Measurements from ENCODE around the gene ITPRIP.
A peak's percentile ranks its signal among the peaks of the same experiment; 100 is the strongest.

GRCh38 chr10:104353325-104354048 is 15.2 kb upstream of the ITPRIP start, which contains the start of gene CFAP58:
- TF ChIP-seq, protein P1, sequence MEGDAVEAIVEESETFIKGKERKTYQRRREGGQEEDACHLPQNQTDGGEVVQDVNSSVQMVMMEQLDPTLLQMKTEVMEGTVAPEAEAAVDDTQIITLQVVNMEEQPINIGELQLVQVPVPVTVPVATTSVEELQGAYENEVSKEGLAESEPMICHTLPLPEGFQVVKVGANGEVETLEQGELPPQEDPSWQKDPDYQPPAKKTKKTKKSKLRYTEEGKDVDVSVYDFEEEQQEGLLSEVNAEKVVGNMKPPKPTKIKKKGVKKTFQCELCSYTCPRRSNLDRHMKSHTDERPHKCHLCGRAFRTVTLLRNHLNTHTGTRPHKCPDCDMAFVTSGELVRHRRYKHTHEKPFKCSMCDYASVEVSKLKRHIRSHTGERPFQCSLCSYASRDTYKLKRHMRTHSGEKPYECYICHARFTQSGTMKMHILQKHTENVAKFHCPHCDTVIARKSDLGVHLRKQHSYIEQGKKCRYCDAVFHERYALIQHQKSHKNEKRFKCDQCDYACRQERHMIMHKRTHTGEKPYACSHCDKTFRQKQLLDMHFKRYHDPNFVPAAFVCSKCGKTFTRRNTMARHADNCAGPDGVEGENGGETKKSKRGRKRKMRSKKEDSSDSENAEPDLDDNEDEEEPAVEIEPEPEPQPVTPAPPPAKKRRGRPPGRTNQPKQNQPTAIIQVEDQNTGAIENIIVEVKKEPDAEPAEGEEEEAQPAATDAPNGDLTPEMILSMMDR (IDR thresholded peaks at IDR 0.05) = peak; percentile 69 to 88 (median 72)
- peak; percentile 41 for TF ChIP-seq POLR2A (IDR thresholded peaks at IDR 0.05)
